Loucy (cell line): Measurements from ENCODE around the gene TTC39C.

ENCODE experiments used
- H2AFZ ChIP-seq: fragments of 200-600 bp; sonication (generic); 2 replicates; pipeline ENCODE4 v1.6.0; 2016; ENCODE audit warnings: antibody characterized with exemption, mild to moderate bottlenecking, low read length, moderate library complexity
- H3F3A ChIP-seq: fragments of 200-600 bp; 2 replicates; pipeline ENCODE4 v1.6.0; 2016; ENCODE audit warnings: antibody characterized with exemption, low read depth, mild to moderate bottlenecking
- H3K27me3 ChIP-seq: fragments of 200-600 bp; sonication (generic); 2 replicates; pipeline ENCODE4 v1.6.1; 2014; ENCODE audit warnings: low read length, mild to moderate bottlenecking; ENCODE audit not compliant: insufficient read depth, poor library complexity, severe bottlenecking
- H3K36me3 ChIP-seq: fragments of 200-600 bp; sonication (generic); 2 replicates; pipeline ENCODE4 v1.6.1; 2016; ENCODE audit warnings: low read length; ENCODE audit not compliant: insufficient read depth
- H3K4me1 ChIP-seq: fragments of 200-600 bp; sonication (generic); 2 replicates; pipeline ENCODE4 v1.5.1; 2014; ENCODE audit warnings: low read length, mild to moderate bottlenecking; ENCODE audit not compliant: insufficient read depth, poor library complexity, severe bottlenecking
- H3K4me2 ChIP-seq: fragments of 200-600 bp; sonication (generic); 2 replicates; pipeline ENCODE4 v1.6.0; 2014; ENCODE audit warnings: antibody characterized with exemption, low read length, low read depth, mild to moderate bottlenecking; ENCODE audit not compliant: poor library complexity, severe bottlenecking
- H3K4me3 ChIP-seq: fragments of 200-600 bp; sonication (generic); 2 replicates; pipeline ENCODE4 v1.5.1; 2014; ENCODE audit warnings: low read length, mild to moderate bottlenecking, mixed read lengths; ENCODE audit not compliant: poor library complexity, severe bottlenecking
- H3K79me2 ChIP-seq: fragments of 200-600 bp; sonication (generic); 2 replicates; pipeline ENCODE4 v1.6.1; 2014; ENCODE audit warnings: low read length; ENCODE audit not compliant: insufficient read depth
- H3K9ac ChIP-seq: fragments of 200-600 bp; sonication (generic); 2 replicates; pipeline ENCODE4 v1.6.0; 2014; ENCODE audit warnings: mild to moderate bottlenecking, low read depth, low read length, moderate library complexity; ENCODE audit not compliant: poor library complexity, severe bottlenecking
- H3K9me2 ChIP-seq: fragments of 200-600 bp; sonication (generic); replicated peaks from 2 replicates; pipeline ENCODE4 v1.6.1; 2016; ENCODE audit warnings: low read depth, low read length, mixed read lengths
- H3K9me3 ChIP-seq: fragments of 200-600 bp; sonication (generic); 2 replicates; pipeline ENCODE4 v1.6.1; 2014; ENCODE audit warnings: mild to moderate bottlenecking, antibody characterized with exemption, low read length, low read depth; ENCODE audit not compliant: insufficient read depth
- H4K20me1 ChIP-seq: fragments of 200-600 bp; sonication (generic); 2 replicates; pipeline ENCODE4 v1.6.0; 2014; ENCODE audit warnings: antibody characterized with exemption, low read length, mild to moderate bottlenecking; ENCODE audit not compliant: insufficient read depth, poor library complexity, severe bottlenecking
- EZH2phosphoT487 ChIP-seq: fragments of 200-600 bp; IDR thresholded peaks from 2 replicates; pipeline ENCODE4 v1.6.1; 2018; ENCODE audit warnings: antibody characterized with exemption, mild to moderate bottlenecking, moderate library complexity, borderline replicate concordance
- TF ChIP-seq, protein P1 (sequence below): fragments of 200-600 bp; sonication (generic); conservative IDR thresholded peaks from 2 replicates; pipeline ENCODE4 v1.5.1; 2014; ENCODE audit warnings: mild to moderate bottlenecking, antibody characterized with exemption, low read length

The TTC39C gene

DNA sequence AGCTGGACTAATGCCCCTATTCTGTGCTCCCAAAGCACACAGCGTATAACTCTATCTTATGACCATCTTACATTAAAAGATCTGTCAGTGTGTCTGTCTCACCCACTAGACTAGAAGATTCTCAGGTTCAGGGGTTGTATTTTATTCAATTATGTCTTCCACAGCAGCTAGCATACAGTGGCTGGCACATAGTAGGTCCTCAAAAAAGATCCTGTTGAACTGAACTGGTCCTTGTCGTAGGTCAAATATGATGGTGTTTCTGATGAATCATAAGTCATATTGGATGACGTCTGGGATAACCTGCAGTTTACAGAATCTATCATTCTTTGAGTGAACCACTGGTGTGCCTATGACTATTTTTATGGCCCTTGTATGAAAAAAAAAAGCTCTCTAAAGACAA lies 11.3 kb upstream of the TTC39C start:
- TF ChIP-seq EZH2phosphoT487, result no peak
- TF ChIP-seq, protein P1, sequence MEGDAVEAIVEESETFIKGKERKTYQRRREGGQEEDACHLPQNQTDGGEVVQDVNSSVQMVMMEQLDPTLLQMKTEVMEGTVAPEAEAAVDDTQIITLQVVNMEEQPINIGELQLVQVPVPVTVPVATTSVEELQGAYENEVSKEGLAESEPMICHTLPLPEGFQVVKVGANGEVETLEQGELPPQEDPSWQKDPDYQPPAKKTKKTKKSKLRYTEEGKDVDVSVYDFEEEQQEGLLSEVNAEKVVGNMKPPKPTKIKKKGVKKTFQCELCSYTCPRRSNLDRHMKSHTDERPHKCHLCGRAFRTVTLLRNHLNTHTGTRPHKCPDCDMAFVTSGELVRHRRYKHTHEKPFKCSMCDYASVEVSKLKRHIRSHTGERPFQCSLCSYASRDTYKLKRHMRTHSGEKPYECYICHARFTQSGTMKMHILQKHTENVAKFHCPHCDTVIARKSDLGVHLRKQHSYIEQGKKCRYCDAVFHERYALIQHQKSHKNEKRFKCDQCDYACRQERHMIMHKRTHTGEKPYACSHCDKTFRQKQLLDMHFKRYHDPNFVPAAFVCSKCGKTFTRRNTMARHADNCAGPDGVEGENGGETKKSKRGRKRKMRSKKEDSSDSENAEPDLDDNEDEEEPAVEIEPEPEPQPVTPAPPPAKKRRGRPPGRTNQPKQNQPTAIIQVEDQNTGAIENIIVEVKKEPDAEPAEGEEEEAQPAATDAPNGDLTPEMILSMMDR, result no peak

DNA sequence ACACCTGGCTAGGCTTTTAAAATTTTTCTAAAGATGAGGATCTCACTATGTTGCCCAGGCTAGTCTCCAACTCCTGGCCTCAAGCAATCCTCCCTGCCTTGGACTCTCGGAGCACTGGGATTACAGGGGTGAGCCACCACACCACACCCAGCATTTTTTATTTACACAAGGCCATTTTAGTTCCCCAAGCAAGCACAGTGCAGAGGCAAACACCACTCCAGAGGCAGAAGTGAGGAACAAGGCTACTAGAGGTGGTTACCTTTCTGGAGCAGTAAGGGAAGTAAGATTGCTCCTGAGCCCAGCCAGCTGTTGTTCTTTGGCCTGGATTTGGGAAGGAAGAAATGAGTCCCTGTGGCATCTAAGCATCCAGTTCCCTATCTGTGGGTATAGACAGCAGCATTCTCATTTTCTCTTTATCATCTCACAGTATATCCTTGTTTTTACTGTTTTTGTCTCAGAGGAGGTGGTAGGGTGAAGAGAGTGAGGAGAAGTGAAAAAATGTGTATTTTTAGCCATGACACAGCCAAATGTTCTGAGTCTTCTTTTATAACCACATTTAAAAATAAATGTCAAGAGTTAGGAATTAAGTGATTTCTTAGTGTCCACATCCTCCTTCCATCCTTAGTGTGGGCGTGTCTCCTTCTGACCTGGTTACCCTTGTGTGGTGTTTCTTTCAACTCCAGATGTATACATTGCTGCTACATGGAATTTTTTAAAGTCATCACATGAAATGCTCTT lies 10.5 kb upstream of the TTC39C start:
- no peaks in the 10 kb centered on the region for H3K27me3 ChIP-seq
- H3K9me3 ChIP-seq, result no peaks in the 10 kb centered on the region
- no peak overlapping the region for H3K9ac ChIP-seq
- H3K9me2 ChIP-seq, result no peaks in the 10 kb centered on the region
- H4K20me1 ChIP-seq, result no peaks in the 10 kb centered on the region
- no peak overlapping the region for H3K4me3 ChIP-seq
- H3K4me2 ChIP-seq, result no peak overlapping the region
- peaks cover 2% of the 10 kb centered on the region for H3K4me1 ChIP-seq
- no peak for TF ChIP-seq EZH2phosphoT487
- TF ChIP-seq, protein P1, result no peak
- H3K79me2 ChIP-seq, result no peaks in the 10 kb centered on the region
- H3K36me3 ChIP-seq, result no peaks in the 10 kb centered on the region
- no peaks in the 10 kb centered on the region for H3F3A ChIP-seq
- no peak overlapping the region for H2AFZ ChIP-seq

More for the DNA sequence above, 11.3 kb upstream of the TTC39C start:
- Histone ChIP-seq H3K79me2 (no peaks in the 10 kb centered on the region), H3F3A (no peaks in the 10 kb centered on the region), H4K20me1 (no peaks in the 10 kb centered on the region), H3K4me3 (no peak overlapping the region), H3K27me3 (no peaks in the 10 kb centered on the region), H3K9ac (no peak overlapping the region), H3K4me2 (no peak overlapping the region), H3K9me2 (no peaks in the 10 kb centered on the region), H3K9me3 (no peaks in the 10 kb centered on the region), H2AFZ (no peak overlapping the region), H3K36me3 (no peaks in the 10 kb centered on the region), H3K4me1 (no peaks in the 10 kb centered on the region)

DNA sequence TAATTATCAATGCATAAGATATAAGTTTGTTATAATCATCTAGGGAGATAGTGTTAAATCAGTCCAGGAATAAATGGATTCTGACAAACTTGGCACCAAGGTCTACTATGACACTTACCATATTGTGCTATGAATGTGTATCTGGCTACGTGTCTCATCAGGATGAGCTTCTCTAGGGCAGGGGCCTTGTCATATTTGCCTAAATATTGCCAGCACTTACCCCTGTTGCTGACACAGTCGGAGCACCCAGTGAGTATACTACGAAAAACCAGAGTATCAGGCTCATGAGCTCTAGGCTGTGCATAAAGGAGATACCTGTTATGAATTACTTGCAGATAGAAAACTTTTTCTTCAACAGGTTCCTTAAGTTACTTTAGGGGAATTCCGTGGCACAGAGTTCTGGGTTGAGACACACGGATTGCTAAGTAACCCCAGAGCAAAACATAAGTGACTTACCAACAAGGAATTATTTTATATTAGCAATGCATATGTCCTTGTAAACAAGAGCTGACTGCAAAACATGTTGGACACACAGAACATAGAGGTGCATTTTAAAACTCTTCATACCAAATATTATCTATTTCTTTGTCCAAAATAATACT lies 7.7 kb upstream of the TTC39C start:
- H3K4me2 ChIP-seq, result no peak overlapping the region
- H3K4me3 ChIP-seq, result no peak overlapping the region
- no peaks in the 10 kb centered on the region for H4K20me1 ChIP-seq
- H3K79me2 ChIP-seq, result no peaks in the 10 kb centered on the region
- no peaks in the 10 kb centered on the region for H3K9me2 ChIP-seq
- H2AFZ ChIP-seq, result no peak overlapping the region
- no peaks in the 10 kb centered on the region for H3K9me3 ChIP-seq
- no peaks in the 10 kb centered on the region for H3F3A ChIP-seq
- no peak for TF ChIP-seq EZH2phosphoT487
- TF ChIP-seq, protein P1, result no peak
- H3K27me3 ChIP-seq, result no peaks in the 10 kb centered on the region
- no peaks in the 10 kb centered on the region for H3K36me3 ChIP-seq
- no peak overlapping the region for H3K9ac ChIP-seq
- H3K4me1 ChIP-seq, result peaks cover 29% of the 10 kb centered on the region
